Esophagus mucosa (tissue), 1 donor: ENCODE measurements around the gene NCEH1. TPM values are rescaled to one million over a fixed set of nuclear protein-coding genes. Genes with fewer than 3 reads are reported as not detected.
A peak's percentile ranks its signal among the peaks of the same experiment; 100 is the strongest.

Source experiments
- ATAC-seq: fragments of 200-7000 bp; cut with Tn5 transposase; one replicate; pipeline ENCODE4 v1.9.1; 2020
- total RNA-seq: library from RNA; stranded (reverse); gene quantifications from one replicate; pipeline ENCODE4 v1.2.4, GENCODE V29; 2023
- donor health status: DM: yes; HTN: yes; CAD: no.

NCEH1 gene
- total RNA-seq, 1 donor from 2014 or later, result 5.3 TPM

DNA sequence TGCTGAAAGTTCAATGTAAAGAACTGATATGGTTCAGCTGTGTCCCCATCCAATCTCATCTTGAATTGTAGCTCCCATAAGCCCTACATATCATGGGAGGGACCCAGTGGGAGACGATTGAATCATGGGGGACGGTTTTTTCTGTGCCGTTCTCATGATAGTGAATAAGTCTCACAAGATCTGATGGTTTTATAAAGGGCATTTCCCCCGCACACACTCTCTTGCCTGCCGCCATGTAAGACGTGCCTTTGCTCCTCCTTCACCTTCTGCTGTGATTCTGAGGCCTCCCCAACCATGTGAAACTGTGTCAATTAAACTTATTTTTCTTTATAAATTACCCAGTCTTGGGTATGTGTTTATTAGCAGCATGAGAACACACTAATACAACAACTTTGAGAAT lies 101.1 kb downstream of the NCEH1 start:
- no peak for ATAC-seq

DNA sequence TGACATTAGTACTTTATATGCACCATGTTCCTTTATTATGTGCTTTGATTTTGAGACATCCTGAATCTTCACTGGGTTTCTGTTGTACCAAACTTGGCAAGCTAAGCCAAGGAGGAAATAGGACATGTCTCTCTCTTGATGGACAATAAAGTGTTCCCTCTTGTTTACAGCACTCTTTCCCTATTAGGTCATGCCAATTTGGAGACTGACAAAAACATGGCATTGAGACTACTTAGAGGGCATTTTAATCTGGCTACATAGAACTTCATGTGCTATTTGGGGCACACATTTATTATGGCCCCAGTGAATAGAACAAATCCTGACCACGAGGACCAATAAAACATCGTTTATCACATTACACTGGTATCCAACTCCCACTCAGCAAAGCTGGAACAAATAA lies 102.3 kb downstream of the NCEH1 start:
- no peak for ATAC-seq

DNA sequence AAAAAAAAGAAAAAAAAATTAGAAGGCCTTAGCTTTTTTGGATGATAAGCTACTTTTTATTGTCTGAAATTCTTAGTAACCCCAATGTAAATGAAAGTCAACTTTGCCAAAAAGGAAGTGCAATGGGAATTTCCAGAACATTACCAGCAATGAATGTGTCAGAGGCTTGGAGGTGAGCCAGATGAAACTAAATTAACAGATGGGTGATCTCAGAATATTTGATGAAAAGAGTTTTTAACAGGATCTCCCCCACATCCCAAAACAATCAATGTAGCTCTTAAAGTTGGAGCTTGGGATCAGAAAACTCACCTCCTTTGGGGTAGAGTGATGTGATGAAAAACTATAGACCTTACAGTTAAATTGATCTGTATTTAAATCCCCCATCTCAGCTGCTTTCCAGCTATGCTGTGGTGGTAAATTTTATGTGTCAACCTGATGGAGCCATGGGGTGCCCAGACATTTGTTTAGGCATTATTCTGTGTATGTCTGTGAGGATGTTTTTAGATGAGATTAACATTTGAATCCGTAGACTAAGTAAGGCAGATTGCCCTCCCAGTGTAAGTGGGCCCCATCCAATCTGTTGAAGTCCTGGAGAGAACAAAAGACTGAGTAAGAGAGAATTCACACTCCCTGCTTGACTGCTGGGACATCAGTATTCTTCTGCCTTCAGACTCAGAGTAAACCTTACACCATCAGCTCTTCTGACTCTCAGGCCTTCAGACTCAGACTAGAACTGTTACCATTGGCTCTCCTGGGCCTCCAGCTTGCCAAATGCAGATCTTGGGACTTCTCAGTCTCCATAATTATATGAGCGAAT lies 103.4 kb downstream of the NCEH1 start:
- ATAC-seq, result peak; percentile 71

DNA sequence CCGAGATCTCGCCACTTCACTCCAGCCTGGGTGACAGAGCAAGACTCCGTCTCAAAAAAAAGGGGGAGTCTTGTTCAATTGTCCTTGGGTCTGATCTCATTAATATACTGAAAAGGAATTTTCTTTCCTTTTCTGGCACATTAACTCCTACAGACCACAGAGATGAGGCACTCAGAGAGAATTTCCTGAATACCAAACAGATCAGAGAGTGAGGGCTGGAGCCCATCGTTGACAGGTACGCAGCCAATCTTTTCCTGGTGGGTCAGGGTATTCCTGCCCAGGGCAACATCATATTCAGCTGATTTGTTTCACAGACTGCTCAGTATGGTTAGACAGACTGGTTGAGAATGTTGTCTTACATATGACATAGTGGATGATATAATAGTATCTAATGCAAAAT lies 104.8 kb downstream of the NCEH1 start:
- no peak for ATAC-seq

DNA sequence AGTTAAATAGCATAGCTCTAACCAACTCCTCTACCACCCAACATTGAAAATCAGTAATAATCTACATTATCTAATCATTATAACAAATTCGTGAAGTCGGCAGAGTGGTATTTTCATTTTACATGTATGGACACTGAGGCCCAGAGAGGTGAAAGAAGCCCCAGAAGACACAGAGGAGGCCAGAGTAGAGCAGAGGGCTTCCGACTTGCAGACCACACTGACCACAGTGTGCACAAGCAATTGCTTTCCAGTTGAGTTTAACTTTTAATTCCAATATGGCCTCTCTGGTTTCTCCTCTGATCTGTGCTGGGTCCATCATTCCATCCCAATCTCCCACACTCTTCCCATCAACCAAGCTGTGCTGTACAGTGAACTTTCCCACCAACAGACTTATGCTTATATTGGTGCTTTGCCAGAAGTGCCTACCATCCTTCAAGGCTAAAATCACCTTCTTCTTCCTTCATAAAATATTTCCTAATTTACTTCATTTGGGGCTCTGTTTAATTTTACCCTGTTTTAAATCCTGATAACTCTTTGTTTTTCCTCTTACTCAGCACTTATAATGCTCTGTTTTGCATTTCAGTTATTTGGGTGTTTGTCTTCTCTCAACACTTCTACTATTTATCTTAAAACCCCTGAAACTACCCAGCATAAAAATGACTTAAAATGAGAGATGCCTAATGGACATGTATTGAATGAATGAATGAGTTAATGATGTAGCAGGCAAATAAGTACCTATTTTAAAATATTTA lies 105.8 kb downstream of the NCEH1 start:
- no peak for ATAC-seq

DNA sequence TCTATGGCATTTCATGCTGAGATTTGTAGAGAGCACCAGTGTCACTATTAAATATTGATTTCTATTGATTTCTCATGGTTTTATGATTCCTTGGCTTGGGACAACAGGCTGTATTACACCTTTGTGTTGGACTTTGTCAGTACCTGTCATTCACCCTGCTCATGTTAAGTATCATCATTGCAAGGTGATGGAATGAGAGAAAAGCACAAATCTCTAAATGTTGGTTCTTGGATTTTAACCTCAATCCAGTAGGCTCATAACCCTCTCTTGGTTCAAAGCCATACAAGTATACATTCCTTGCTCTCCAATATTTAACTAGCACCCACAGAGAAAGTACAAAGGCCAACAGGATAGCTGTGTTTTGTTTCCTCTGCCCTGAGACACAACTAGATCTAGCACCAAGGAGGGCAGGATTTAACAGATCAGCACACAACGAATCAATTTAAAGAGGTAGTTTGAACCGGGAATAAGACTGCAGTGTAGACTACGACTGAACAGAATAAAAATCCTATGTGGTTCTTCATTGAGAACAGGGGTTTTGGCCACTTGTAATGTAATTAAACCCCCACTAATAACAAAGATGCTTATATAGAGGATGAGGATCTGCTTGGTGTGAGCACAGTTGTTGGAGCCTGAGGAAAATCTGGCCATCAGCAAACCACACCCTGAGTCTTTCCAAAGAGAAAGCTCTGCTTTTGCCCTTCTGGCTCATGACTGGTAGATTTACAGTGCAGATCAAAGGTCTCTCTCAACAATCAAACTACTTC lies 109.6 kb downstream of the NCEH1 start:
- no peak for ATAC-seq

DNA sequence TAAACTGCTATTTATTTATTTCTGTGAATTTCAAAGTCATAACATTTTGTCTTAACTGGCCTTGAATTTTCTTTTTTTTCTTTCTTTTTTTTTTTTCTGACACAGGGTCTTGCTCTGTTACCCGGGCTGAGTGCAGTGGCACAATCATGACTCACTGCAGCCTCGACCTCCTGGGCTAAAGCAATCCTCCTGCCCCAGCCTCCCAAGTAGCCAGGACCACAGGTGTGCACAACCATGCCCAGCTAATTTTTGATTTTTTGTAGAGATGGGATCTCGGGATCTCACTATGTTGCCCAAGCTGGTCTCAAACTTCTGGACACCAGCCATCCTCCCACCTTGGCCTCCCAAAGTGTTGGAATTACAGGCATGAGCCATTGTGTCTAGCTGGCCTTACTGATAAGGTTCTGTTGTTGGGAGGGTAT lies 110.2 kb downstream of the NCEH1 start:
- ATAC-seq, result no peak

DNA sequence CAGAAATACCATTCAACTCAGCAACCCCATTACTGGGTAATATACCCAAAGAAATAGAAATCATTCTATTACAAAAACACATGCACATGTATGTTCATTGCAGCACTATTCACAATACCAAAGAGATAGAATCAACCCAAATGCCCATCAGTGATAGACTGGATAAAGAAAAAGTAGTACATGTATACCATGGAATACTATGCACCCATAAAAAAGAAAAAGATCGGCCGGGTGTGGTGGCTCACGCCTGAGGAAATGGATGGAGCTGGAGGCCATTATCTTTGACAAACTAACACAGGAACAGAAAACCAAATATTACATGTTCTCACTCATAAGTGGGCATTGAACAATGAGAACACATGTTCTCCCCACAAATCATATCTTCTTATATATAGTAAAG lies 112.0 kb downstream of the NCEH1 start:
- no peak for ATAC-seq

DNA sequence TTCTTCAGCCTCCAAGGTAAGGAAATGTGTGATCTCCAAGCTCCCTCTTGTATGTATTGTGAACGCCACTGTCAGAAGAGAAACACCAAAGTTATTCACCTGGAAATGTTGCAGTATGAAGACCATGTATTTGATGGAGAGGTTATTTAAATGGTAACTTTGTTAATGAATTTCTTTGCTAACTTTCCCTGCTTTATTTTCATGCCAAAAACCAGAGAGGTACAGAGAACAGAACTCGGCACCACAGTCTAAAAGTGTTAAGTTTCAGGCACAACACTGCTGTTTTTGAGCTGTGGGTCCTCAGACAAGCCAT lies 114.5 kb downstream of the NCEH1 start:
- no peak for ATAC-seq

DNA sequence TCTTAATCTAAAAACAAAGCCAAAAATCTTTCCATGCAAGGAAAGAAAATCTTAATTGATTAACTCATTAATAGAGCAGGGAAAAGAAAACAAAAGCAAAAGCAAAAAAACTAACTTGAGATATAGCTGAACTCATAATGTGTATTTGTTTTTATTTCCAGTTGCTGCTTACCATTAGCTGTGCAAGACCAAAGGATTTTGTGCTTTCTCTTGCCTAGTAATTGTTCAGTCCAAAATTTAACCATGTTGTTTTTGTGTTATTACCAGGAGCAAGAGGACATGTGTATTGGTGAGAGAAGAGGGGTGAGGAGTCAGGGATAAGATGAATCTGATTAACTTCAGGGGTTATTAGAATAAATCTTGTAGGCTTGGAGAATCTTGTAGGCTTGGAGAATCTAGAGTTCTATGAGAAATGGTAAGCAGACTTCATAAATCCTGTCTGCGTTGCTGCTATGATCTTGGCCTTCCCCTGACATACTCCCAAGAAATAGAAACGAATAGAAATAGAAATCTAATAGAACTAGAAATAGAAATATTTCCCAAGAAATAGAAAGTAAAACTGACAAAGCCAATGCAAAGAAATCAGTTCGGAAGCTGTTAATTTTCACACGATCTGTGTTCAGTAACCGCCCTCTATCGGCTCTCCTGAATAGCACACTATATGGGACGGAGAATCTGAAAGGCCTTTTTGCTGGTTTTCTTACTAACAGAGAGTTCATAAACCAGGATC lies 115.0 kb downstream of the NCEH1 start:
- ATAC-seq, result peak; percentile 75

DNA sequence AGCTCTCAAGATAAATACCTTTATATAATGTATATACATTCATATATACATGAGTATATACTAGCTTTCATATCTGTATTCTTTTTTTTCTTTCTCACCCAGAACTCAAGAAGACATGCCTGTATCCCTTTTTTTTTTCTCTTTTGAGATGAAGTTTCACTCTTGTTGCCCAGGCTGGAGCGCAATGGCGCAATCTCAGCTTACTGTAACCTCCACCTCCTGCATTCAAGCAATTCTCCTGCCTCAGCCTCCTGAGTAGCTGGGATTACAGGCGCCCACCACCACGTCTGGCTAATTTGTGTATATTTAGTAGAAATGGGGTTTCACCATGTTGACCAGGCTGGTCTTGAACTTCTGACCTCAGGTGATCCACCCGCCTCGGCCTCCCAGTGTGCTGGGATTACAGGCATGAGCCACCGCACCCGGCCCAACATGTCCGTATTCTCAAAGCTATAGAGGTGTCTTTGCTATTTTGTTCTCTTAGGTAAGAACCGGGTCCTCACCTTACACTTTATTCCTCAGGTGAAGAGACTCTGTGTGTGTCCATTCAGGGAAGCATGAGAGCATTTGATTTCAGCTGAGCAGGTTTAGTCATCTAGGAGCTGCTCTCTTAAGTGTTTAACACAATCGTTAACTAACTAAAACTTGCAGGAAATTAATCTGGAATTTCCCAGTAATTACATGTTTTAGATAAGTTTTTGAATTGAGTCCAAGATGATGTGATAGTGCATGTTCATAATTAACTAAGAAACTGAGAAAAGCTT lies 115.8 kb downstream of the NCEH1 start:
- peak; percentile 68 for ATAC-seq

DNA sequence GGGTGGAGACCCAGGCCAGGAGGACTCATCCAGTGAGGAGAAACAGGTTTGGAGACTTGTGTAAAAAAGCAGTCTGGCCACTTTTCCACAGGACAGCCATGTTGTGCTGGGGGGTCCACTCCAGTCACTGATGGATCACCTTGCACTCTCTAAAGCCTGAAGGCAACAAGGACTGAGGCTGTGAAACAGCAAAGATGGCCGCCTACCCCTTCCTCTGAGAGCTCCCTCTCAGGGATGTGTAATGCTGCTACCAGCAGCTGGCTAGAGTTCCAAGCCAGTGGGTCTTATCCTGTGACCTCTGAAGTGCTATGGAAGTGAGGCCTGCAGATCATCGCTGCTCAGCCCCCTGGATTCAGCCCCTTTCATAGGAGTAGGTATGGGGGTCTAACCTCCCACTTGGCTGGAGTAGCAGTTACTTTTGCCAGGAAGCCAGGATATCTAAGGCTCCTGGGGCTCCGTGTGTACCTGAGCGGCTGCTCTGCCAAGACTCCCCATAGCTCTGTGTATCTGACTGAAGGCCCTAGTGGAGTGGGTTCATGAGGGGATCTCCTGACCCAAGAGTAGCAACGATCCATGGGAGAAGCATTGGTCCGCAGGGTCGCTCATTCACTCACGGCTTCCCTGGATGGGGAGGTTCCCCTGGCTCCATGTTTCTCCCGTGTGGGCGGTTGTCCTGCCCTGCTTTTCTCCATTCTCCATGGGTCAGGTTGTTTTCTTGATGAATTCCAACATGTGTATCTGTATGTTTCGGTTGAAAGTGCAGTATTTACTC lies 117.8 kb downstream of the NCEH1 start:
- ATAC-seq, result no peak

DNA sequence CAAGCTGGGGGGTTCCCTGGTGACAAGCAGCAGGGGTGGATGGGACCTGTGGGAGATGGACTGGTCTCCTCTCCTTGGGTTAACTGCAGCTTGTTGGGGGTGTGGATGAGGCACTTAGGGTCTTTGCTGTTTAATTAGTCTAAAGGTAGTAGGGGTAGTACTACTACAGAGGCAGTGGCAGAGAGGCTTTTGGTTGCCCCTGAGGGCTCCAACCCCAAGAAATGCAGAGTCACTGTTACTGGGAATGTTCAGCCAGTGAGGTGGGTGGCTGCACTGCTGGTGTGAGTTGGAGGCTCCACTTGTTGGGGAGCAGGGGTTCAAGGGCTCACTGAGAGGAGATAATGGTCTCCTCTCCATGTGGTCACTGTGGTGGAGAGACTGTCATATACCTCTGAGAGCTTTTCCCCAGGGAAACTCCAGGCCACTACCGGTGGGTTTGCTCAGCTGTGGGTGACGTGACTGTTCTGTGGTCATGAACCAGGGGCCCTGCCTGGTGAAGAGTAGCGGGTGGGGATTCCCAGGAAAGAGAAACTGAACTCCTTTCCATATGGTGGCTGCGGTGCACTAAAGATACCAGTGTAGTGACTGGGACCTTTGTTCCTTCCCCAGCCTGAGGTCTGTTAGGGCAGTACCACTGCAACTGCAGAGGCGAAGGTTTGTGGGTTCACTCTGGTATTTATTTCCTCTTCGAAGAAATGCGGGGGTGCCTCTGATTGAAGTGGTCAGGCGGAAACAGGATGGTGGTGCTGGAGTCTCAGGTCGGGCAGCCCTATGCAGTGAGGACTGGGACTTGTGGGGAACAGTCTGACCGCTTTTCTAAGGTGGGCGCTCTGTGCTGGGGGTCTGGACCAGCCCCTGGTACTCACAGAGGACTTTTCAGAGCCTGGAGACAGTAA lies 118.7 kb downstream of the NCEH1 start:
- no peak for ATAC-seq

DNA sequence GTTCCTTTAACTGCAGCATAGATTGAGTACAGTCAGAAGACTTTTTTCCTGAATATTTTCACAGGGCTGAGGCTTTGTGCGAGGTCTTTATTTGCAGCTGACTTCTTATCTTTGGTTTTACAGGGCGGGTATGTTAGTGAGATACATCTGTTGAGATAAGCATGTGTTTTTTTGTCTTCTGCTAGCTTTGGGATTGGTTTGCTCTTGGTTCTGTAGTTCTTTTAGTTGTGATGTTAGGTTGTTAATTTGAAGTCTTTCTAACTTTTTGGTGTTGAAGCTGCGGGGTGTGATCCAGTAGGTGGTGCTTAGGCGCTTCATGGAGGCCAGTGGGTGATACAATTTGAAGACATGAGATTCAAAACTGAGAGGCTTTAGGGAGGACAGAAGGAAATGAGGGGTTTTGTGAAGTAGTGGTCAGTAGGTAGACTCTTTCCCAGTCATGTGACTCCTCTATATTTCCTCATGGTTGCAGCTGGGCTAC lies 119.7 kb downstream of the NCEH1 start:
- no peak for ATAC-seq

DNA sequence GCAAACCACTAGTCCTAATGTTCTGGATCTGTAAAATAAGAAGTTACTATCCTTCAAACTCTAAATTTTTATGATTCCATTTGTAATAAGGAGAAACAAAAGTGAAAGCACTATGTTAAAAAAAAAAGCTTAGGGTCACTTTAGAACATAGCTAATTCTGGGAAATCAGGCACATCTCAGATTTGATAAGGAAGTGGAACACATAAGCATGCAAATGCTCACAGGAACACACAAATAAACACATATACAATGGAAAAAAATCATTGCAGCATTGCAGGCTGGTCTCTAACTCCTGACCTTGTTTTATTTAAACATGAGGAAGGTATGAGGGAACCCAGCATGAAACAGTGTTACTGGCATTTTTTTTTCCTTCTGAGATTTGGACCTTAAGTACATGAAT lies 124.4 kb downstream of the NCEH1 start:
- no peak for ATAC-seq

DNA sequence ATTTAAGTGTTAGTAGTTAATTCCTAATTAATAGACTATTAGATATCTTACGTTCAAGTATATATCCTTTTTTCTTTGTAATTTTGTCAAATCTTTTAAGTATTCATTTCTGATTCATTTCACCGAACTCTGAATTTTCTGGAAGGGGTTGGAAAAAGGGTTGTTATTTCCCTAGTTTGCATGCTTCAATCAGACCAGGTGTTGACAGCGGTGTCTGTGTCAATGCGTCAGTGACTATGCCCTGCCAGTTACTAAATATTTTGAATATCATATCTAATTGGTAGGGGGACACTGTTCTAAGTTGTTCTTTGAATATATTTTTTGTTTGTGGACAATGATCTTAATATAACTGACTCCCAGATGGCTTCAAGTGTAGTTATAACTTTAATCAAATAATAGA lies 124.9 kb downstream of the NCEH1 start:
- no peak for ATAC-seq

DNA sequence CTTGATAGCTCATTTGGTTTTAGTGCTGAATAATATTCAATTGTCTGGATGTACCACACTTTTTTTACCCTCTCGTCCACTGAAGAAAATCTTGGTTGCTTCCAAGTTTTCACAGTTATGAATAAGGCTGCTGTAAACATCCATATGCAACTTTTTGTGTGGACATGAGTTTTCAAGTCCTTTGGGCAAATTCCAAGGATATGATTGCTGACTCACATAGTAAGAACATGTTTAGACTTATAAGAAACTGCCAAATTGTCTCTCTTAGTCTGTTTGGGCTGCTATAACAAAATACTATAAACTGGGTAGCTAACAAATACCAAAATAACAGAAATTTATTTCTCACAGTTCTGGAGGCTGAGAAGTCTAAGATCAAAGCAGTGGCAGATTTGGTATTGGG lies 128.2 kb downstream of the NCEH1 start:
- peak; percentile 51 for ATAC-seq

DNA sequence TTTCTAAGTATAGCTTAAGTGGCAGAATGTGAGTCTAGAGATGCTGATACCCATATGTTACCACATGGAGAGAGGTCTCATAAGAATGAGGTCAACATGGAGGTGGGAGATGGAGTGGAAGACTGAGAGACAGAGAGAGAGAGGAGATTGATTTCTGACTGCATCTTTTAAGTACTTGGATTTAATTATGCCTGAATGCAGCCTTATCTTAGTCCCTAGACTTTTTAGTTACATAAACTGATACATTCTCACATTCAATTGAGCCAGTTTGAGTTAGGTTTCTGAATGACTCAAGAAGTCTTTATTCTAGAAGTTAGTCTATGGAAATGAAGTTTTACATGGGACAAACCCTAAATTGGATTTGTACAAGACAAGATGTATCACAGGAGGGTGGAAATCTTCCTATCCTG lies 129.1 kb downstream of the NCEH1 start:
- ATAC-seq, result no peak

DNA sequence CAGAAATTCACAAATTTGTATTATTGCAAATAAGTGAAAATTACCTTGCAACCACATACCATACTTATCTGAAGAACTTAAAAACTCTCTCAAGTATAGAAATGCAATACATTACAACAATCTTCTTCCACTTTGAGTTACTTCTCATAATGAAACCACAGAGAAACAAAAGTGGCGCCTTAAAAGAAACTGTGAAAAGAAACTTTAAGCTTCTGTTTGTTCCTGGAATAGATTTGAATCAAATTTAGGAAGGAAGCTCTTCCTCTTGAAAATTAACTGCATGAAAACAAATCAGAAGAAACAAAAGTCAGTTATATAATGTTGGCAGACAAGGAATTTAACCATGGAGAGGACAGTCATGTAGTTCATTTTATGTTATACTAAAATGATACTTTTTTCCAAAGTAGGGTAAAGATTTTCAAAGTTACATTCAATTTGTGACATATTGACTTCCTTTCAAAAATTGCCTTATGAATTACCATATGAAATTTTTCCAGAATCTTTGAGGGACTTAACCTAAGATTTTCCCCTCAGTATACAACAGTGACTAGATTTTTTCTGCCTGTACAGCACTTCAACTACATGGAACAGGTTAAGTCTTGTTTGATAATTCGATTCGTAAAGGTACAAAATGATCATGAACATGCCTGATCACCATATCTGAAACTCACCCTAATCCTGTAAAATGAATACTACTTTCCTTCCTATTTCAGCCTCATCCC lies 130.0 kb downstream of the NCEH1 start:
- no peak for ATAC-seq
